Measurements from ENCODE around the gene WDR46.

DNA sequence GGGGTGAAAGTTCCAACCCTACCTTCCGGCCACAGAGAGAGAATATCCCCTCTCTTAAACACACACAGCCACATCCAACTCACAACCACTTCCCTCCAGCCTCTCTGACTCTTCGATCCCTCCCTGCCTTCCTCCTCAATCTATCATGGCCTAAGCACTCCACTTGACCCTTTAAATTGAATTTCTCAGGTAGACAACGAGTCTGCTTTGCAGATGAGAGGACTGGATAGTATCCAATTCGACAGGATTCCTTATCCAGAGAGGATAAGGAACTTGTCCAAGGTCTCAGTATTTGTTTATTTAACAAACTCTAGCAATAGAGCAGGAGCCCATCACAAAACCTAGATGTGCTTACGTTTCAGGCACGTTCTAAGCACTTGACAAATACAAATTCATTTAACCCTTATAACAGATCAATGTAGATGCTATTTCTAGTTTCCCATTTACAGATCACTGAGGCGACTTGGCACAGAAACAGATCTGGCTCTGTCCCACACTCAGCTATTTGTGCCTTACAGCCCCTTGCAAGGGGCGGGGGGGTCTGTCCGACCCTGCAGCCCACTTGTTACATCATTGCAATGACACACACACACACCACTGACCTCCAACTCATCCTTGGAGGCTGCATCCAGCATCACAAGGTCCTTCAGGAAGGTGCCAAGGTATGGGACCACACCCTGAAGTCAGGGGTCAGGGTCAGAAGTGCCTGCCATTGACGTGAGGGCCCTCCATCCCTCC, 5.2 kb upstream of the WDR46 start:
- TF ChIP-seq, protein P1, sequence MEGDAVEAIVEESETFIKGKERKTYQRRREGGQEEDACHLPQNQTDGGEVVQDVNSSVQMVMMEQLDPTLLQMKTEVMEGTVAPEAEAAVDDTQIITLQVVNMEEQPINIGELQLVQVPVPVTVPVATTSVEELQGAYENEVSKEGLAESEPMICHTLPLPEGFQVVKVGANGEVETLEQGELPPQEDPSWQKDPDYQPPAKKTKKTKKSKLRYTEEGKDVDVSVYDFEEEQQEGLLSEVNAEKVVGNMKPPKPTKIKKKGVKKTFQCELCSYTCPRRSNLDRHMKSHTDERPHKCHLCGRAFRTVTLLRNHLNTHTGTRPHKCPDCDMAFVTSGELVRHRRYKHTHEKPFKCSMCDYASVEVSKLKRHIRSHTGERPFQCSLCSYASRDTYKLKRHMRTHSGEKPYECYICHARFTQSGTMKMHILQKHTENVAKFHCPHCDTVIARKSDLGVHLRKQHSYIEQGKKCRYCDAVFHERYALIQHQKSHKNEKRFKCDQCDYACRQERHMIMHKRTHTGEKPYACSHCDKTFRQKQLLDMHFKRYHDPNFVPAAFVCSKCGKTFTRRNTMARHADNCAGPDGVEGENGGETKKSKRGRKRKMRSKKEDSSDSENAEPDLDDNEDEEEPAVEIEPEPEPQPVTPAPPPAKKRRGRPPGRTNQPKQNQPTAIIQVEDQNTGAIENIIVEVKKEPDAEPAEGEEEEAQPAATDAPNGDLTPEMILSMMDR (IDR thresholded peaks at IDR 0.05), result no peak
- no peak for TF ChIP-seq POLR2A (IDR thresholded peaks at IDR 0.05)
- no peak for TF ChIP-seq EP300 (IDR thresholded peaks at IDR 0.05)

All from sigmoid colon (tissue), 4 donors.